Measurements from ENCODE around the gene FASTKD3. TPM values are rescaled to one million over a fixed set of nuclear protein-coding genes. Genes with fewer than 3 reads are reported as not detected.

The FASTKD3 gene
- total and polyA plus RNA-seq, 2 donors (not counting 3 experiments of a cell fraction or from before 2014, with no cell fraction given): 5.5 to 9.6 TPM

DNA sequence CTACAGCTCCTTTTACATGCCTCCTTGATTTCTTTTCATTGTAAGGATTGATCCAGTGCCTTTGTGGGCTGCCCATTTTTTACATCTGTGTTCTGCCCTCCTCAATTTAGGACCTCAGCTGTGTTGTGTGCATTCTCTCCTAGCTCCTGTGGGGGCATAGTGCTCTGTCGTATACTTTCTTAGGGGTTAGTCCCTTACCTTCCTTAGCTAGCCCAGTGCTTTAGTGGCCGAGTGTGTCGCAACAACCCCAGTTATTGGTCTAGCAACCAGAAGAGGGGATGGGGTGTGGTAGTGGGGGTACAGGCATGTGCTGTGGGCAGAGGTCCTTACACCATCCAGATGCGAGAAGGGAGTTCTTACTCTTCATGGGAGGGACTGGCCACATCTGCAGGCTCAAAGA is 12.3 kb upstream of the FASTKD3 start:
- TF ChIP-seq MYC (IDR thresholded peaks at IDR 0.05; ENCODE audit: low read depth, low read length) (no peak), GATA2 (IDR thresholded peaks at IDR 0.05; ENCODE audit: insufficient read depth, insufficient read length, low read depth, low read length) (no peak), CTCF (IDR thresholded peaks at IDR 0.05; ENCODE audit: extremely low read depth in 1 of 2, insufficient read depth in 1 of 2, low read depth in 1 of 2, low read length in 2 of 2) (no peak), FOS (IDR thresholded peaks at IDR 0.05; ENCODE audit: borderline replicate concordance, insufficient read depth, low read length) (no peak), JUN (IDR thresholded peaks at IDR 0.05; ENCODE audit: borderline replicate concordance, insufficient read depth, insufficient read length, low read depth) (no peak), POLR2A (IDR thresholded peaks at IDR 0.05; ENCODE audit: low read depth, low read length) (no peak), POLR2AphosphoS5 (IDR thresholded peaks at IDR 0.05; ENCODE audit: insufficient read depth, low read depth, low read length) (no peak)
- TF ChIP-seq, protein P1, sequence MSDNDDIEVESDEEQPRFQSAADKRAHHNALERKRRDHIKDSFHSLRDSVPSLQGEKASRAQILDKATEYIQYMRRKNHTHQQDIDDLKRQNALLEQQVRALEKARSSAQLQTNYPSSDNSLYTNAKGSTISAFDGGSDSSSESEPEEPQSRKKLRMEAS (IDR thresholded peaks at IDR 0.05; ENCODE audit: insufficient read depth, insufficient read length): no peak
- Histone ChIP-seq H4K20me1 (replicated peaks; ENCODE audit: control insufficient read depth, extremely low read depth, insufficient read depth, low read length) (no peaks in the 10 kb centered on the region), H3K27ac (ENCODE audit: insufficient read depth, low read depth, low read length) (no peak overlapping the region), H3K4me2 (ENCODE audit: insufficient read depth, low read length) (no peak overlapping the region), H3K4me3 (replicated peaks in 1 of 3; ENCODE audit: insufficient read depth in 1 of 3, low read depth in 1 of 3, low read length in 3 of 3) (no peak overlapping the region), H2AFZ (ENCODE audit: low read depth, low read length) (no peak overlapping the region), H3K9me1 (replicated peaks; ENCODE audit: control insufficient read depth, extremely low read depth, insufficient read depth, low read length) (no peaks in the 10 kb centered on the region), H3K27me3 (ENCODE audit: control insufficient read depth in 2 of 2, insufficient read depth in 2 of 2, low read length in 2 of 2) (no peaks in the 10 kb centered on the region), H3K4me1 (ENCODE audit: control insufficient read depth, extremely low read depth, insufficient read depth, low read length) (no peaks in the 10 kb centered on the region), H3K79me2 (ENCODE audit: control insufficient read depth, insufficient read depth, low read length) (peaks cover 2% of the 10 kb centered on the region), H3K36me3 (ENCODE audit: control insufficient read depth in 2 of 2, extremely low read depth in 1 of 2, insufficient read depth in 2 of 2, low read length in 2 of 2) (peaks cover 20 to 26% of the 10 kb centered on the region in 2 experiments), H3K9me3 (replicated peaks; ENCODE audit: control insufficient read depth, insufficient read depth, low read length) (no peaks in the 10 kb centered on the region), H3K9ac (replicated peaks; ENCODE audit: extremely low read depth, insufficient read depth, low read length) (no peak overlapping the region)
- POLR2A ChIA-PET: interaction anchor here (0.6 kb wide), 1 partner anchor 1276 kb away, joined by 3 read pairs; no protein-coding TSS in a partner anchor
- DNase-seq (ENCODE audit: low read depth, low spot score) (no peak), FAIRE-seq (no peak)
- intact Hi-C loops (cut with micrococcal nuclease) (no loop called here), dilution Hi-C loops (cut with MboI; ENCODE audit: extremely low pct_ligation_motif_present, low sequenced_read_pairs) (no loop called here)
- no TSS peak for BruUV-seq (replicated peaks)
- CTCF ChIA-PET: interaction anchor here (1.7 to 1.8 kb wide), 2 partner anchors 9 to 16 kb away, joined by 6 to 8 read pairs; no protein-coding TSS in a partner anchor
